B cell (primary cell): ENCODE data around the gene IMPA2.

Experiments
- EZH2 ChIP-seq: IDR thresholded peaks from 2 replicates; pipeline ENCODE4 v1.6.1; 2012; ENCODE audit warnings: borderline replicate concordance, low read depth, mild to moderate bottlenecking, moderate library complexity, low read length; ENCODE audit not compliant: insufficient read depth, poor library complexity, severe bottlenecking
- TF ChIP-seq, protein P1 (sequence below): fragments of 200-600 bp; IDR thresholded peaks from one replicate; pipeline ENCODE4 v1.8.0; 2022; ENCODE audit warnings: antibody characterized with exemption, mild to moderate bottlenecking

DNA sequence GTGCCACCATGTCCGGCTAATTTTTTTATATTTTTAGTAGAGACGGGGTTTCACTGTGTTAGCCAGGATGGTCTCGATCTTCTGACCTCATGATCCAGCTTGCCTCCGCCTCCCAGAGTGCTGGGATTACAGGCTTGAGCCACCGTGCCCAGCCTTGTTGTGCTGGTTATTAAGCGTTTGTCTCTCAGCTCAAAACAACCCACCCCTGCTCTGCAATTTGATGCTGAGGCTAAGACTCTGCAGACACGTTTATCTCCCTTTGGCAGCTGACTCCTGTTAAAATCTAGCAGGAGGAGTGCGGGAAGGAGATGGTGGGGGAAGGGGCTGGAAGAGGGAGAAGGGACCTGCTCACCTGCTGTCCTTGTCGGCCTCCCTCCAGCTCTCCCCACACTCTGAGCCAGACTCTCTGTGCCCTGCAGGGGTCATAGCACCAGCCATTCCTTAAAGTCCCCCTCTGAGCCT is 29.9 kb upstream of the IMPA2 start:
- TF ChIP-seq, protein P1, sequence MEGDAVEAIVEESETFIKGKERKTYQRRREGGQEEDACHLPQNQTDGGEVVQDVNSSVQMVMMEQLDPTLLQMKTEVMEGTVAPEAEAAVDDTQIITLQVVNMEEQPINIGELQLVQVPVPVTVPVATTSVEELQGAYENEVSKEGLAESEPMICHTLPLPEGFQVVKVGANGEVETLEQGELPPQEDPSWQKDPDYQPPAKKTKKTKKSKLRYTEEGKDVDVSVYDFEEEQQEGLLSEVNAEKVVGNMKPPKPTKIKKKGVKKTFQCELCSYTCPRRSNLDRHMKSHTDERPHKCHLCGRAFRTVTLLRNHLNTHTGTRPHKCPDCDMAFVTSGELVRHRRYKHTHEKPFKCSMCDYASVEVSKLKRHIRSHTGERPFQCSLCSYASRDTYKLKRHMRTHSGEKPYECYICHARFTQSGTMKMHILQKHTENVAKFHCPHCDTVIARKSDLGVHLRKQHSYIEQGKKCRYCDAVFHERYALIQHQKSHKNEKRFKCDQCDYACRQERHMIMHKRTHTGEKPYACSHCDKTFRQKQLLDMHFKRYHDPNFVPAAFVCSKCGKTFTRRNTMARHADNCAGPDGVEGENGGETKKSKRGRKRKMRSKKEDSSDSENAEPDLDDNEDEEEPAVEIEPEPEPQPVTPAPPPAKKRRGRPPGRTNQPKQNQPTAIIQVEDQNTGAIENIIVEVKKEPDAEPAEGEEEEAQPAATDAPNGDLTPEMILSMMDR = no peak
- no peak for TF ChIP-seq EZH2
